Measurements from ENCODE around the gene SOX11. TPM values are rescaled to one million over a fixed set of nuclear protein-coding genes. Genes with fewer than 3 reads are reported as not detected.

SOX11 gene
- polyA plus RNA-seq, 3 donors, result not detected

- H3K27ac ChIP-seq (ENCODE audit: low read depth in 1 of 2, low read length in 2 of 2), result no peak overlapping the region
- no peaks in the 10 kb centered on the region for H3K4me1 ChIP-seq (ENCODE audit: control insufficient read depth in 1 of 2, insufficient read depth in 2 of 2, low read length in 2 of 2)
- H3K4me2 ChIP-seq (replicated peaks; ENCODE audit: extremely low read depth, low read length, poor library complexity, severe bottlenecking), result no peak overlapping the region
- no peak for TF ChIP-seq CTCF (IDR thresholded peaks at IDR 0.05)
- Mint-ChIP-seq H3K27ac (no peak overlapping the region), H3K36me3 (no peaks in the 10 kb centered on the region), H3K4me1 (no peaks in the 10 kb centered on the region), H3K4me3 (no peak overlapping the region), H3K9me3 (peaks cover 0 to 6% (median 0%) of the 10 kb centered on the region in 7 donors), H3K27me3 (ENCODE audit: low read depth in 3 of 3) (peaks cover 12 to 13% (median 12%) of the 10 kb centered on the region in 3 donors)
- no peak overlapping the region for H3K9ac ChIP-seq (ENCODE audit: insufficient read depth, low read length, poor library complexity, severe bottlenecking)
- no peak for DNase-seq
- no peak overlapping the region for H3K4me3 ChIP-seq (replicated peaks in 1 of 3; ENCODE audit: low read depth in 2 of 3, low read length in 3 of 3)
- 2% methylated on average over 15 of the region's 23 CpGs for WGBS (ENCODE audit: insufficient coverage)
- H3K27me3 ChIP-seq (ENCODE audit: control insufficient read depth in 2 of 2, insufficient read depth in 2 of 2, low read length in 2 of 2), result peaks cover 0 to 11% of the 10 kb centered on the region in 2 donors
- no peaks in the 10 kb centered on the region for H3K36me3 ChIP-seq (replicated peaks in 1 of 2; ENCODE audit: control insufficient read depth in 1 of 2, insufficient read depth in 2 of 2, low read length in 2 of 2)
- no peak overlapping the region for H2AFZ ChIP-seq (ENCODE audit: insufficient read depth, low read depth, low read length, poor library complexity, severe bottlenecking)
- intact Hi-C loops (cut with micrococcal nuclease), result no loop called here
- peaks cover 0 to 8% of the 10 kb centered on the region in 2 donors for H3K9me3 ChIP-seq (replicated peaks in 1 of 2; ENCODE audit: control insufficient read depth in 1 of 2, insufficient read depth in 1 of 2, low read length in 2 of 2)
- no peaks in the 10 kb centered on the region for H3K79me2 ChIP-seq (ENCODE audit: insufficient read depth, low read length)
- no peaks in the 10 kb centered on the region for H4K20me1 ChIP-seq (ENCODE audit: insufficient read depth, low read length)
These were observed 33.7 kb downstream of the SOX11 start for GRCh38 chr2:5725794-5726463.

- H3K27me3 ChIP-seq (ENCODE audit: control insufficient read depth in 2 of 2, insufficient read depth in 2 of 2, low read length in 2 of 2), result peaks cover 0 to 11% of the 10 kb centered on the region in 2 donors
- H3K27ac ChIP-seq (ENCODE audit: low read depth in 1 of 2, low read length in 2 of 2), result no peak overlapping the region
- no peak overlapping the region for H3K4me2 ChIP-seq (replicated peaks; ENCODE audit: extremely low read depth, low read length, poor library complexity, severe bottlenecking)
- H2AFZ ChIP-seq (ENCODE audit: insufficient read depth, low read depth, low read length, poor library complexity, severe bottlenecking), result no peak overlapping the region
- intact Hi-C loops (cut with micrococcal nuclease), result no loop called here
- no peak for TF ChIP-seq CTCF (IDR thresholded peaks at IDR 0.05)
- no peak overlapping the region for H3K4me3 ChIP-seq (replicated peaks in 1 of 3; ENCODE audit: low read depth in 2 of 3, low read length in 3 of 3)
- H4K20me1 ChIP-seq (ENCODE audit: insufficient read depth, low read length), result no peaks in the 10 kb centered on the region
- Mint-ChIP-seq H3K27me3 (ENCODE audit: low read depth in 3 of 3) (peaks cover 12 to 13% (median 12%) of the 10 kb centered on the region in 3 donors), H3K4me1 (no peaks in the 10 kb centered on the region), H3K36me3 (no peaks in the 10 kb centered on the region), H3K27ac (no peak overlapping the region), H3K4me3 (no peak overlapping the region), H3K9me3 (peaks cover 0 to 8% (median 0%) of the 10 kb centered on the region in 7 donors)
- DNase-seq, result no peak
- H3K9ac ChIP-seq (ENCODE audit: insufficient read depth, low read length, poor library complexity, severe bottlenecking), result no peak overlapping the region
- no peaks in the 10 kb centered on the region for H3K36me3 ChIP-seq (replicated peaks in 1 of 2; ENCODE audit: control insufficient read depth in 1 of 2, insufficient read depth in 2 of 2, low read length in 2 of 2)
- peaks cover 0 to 8% of the 10 kb centered on the region in 2 donors for H3K9me3 ChIP-seq (replicated peaks in 1 of 2; ENCODE audit: control insufficient read depth in 1 of 2, insufficient read depth in 1 of 2, low read length in 2 of 2)
- no peaks in the 10 kb centered on the region for H3K4me1 ChIP-seq (ENCODE audit: control insufficient read depth in 1 of 2, insufficient read depth in 2 of 2, low read length in 2 of 2)
- H3K79me2 ChIP-seq (ENCODE audit: insufficient read depth, low read length), result no peaks in the 10 kb centered on the region
These were observed 35.1 kb downstream of the SOX11 start for GRCh38 chr2:5727235-5727634.

All from CD14-positive monocyte (primary cell).